Lung microvascular endothelial cell (primary cell): ENCODE measurements around the gene DLEU7. TPM values are rescaled to one million over a fixed set of nuclear protein-coding genes. Genes with fewer than 3 reads are reported as not detected.

Experiments used
- DNase-seq, 2 donors: peaks; one replicate each; pipeline versions ENCODE4 v3.0.0 to v3.0.0-alpha.2; 2010; ENCODE audit warnings: low read depth in 2 of 2
- total RNA-seq: library from RNA; depleted of rRNA; stranded (reverse); fragments of >200 nt; gene quantifications from 2 replicates; pipeline ENCODE4 v1.2.1, GENCODE V29; 2014

The DLEU7 gene
- total RNA-seq, 1 donor from 2014 or later, result not detected

DNA sequence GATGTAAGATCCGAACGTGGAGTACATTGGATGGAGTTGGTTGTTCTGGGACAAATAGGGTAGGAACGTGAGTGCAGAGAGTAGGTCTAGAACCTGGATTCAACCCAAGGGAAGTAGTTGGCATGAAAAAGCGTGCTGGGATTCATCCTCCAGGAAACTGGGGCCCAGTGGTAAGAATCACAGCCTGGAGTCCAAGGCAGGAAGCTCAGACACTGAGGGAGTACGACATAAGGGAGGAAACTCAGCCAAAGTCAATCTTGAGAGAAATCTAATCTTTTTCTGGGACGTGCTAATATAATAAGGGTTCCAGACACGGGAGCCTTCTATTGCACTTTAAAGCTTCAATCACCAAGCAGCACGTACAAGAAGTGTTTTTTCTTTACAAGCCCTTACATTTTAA lies 46.4 kb downstream of the DLEU7 start:
- DNase-seq, result peak in 1 of 2 donors; percentile 37

DNA sequence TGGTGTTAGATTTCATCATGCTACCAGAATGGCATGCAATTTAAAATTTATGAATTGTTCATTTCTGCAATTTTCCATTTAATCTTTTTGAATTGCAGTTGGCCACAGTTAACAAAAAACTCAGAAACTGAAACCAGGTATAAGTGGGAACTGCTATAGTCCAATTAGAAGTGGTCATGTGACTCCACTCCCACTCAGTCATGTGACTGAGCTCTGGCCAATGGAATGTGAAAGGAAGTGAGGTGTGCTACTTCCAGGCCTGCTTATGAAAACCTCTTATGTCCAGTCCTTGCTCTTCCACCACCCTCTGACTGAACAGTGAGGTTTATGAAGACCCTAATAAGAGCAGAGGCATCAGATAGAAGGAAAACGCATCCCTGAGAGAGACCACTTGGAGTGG lies 47.0 kb downstream of the DLEU7 start:
- no peak for DNase-seq

GRCh38 chr13:50794226-50794625 lies 49.3 kb downstream of the DLEU7 start:
- no peak for DNase-seq

GRCh38 chr13:50793026-50793425 lies 50.5 kb downstream of the DLEU7 start:
- no peak for DNase-seq

GRCh38 chr13:50788551-50789210 lies 54.8 kb downstream of the DLEU7 start:
- DNase-seq, result peak in 1 of 2 donors; percentile 60

GRCh38 chr13:50787316-50788195 lies 55.9 kb downstream of the DLEU7 start:
- DNase-seq, result no peak

- DNase-seq, result no peak
Measured at GRCh38 chr13:50783717-50784290, 59.7 kb downstream of the DLEU7 start.

GRCh38 chr13:50783066-50783465 lies 60.4 kb downstream of the DLEU7 start:
- no peak for DNase-seq

GRCh38 chr13:50780201-50781015 lies 63.1 kb downstream of the DLEU7 start:
- no peak for DNase-seq

- no peak for DNase-seq
Measured at GRCh38 chr13:50779443-50780200, 63.9 kb downstream of the DLEU7 start.

Other genes with a start within 250 kb of the DLEU7 start
- 15.7 and 19.2 TPM in 2 replicates for gene RNASEH2B, start 66.1 kb upstream of the DLEU7 start, total RNA-seq